HepG2 (cell line): ENCODE results near the gene MARCHF2. TPM values are rescaled to one million over a fixed set of nuclear protein-coding genes. Genes with fewer than 3 reads are reported as not detected.
A peak's percentile ranks its signal among the peaks of the same experiment; 100 is the strongest.

ENCODE experiments used
- CAMTA2 ChIP-seq: sonication (generic); formaldehyde crosslinking; IDR thresholded peaks from 2 replicates; pipeline ENCODE4 v1.4.0; 2020; ENCODE audit warnings: mild to moderate bottlenecking, missing genetic modification reagents, borderline replicate concordance
- GATAD1 ChIP-seq: IDR thresholded peaks from 2 replicates; pipeline ENCODE4 v1.6.1; 2016; ENCODE audit warnings: missing genetic modification reagents, missing compliant biosample characterization
- HDAC1 ChIP-seq: sonication (generic); formaldehyde crosslinking; IDR thresholded peaks from 2 replicates; pipeline ENCODE4 v1.5.1; 2020; ENCODE audit warnings: mild to moderate bottlenecking, missing genetic modification reagents
- HMGXB3 ChIP-seq: sonication (generic); formaldehyde crosslinking; IDR thresholded peaks from 2 replicates; pipeline ENCODE4 v1.4.0; 2020; ENCODE audit warnings: missing genetic modification reagents, borderline replicate concordance
- JUNB ChIP-seq: sonication (generic); formaldehyde crosslinking; IDR thresholded peaks from 2 replicates; pipeline ENCODE4 v1.8.0; 2022; ENCODE audit warnings: missing genetic modification reagents, mild to moderate bottlenecking, borderline replicate concordance
- KLF16 ChIP-seq, 2 experiments: sonication (generic) in 1 of 2; formaldehyde crosslinking in 1 of 2; IDR thresholded peaks; 2 replicates each; pipeline versions ENCODE4 v1.6.1 to v1.8.0; 2016 to 2023; ENCODE audit warnings: missing genetic modification reagents in 2 of 2, missing compliant biosample characterization in 1 of 2
- MTF2 ChIP-seq: sonication (generic); formaldehyde crosslinking; IDR thresholded peaks from 2 replicates; pipeline ENCODE4 v1.5.0; 2020; ENCODE audit warnings: missing genetic modification reagents, borderline replicate concordance
- ZNF331 ChIP-seq: sonication (generic); formaldehyde crosslinking; IDR thresholded peaks from 2 replicates; pipeline ENCODE4 v1.4.0; 2020; ENCODE audit warnings: missing genetic modification reagents
- ZNF570 ChIP-seq: sonication (generic); formaldehyde crosslinking; IDR thresholded peaks from 2 replicates; pipeline ENCODE4 v1.4.0; 2020; ENCODE audit warnings: mild to moderate bottlenecking, missing genetic modification reagents, borderline replicate concordance
- polyA plus RNA-seq, 8 experiments: library from polyadenylated mRNA; depleted of rRNA in 3 of 8; stranded (reverse) in 7 of 8; unstranded in 1 of 8; fragments of >200 nt; fragmentation: Illumina TruSeq in 4 of 8; extraction: Trizol in 4 of 8; gene quantifications; 2 replicates each; pipeline versions ENCODE4 v1.2.1 to v1.2.3, GENCODE V29; 2011 to 2016; ENCODE audit warnings: low read depth in 4 of 8, missing spikeins in 1 of 8, mixed read lengths in 1 of 8; ENCODE audit not compliant: insufficient read depth in 1 of 8
- total RNA-seq, 5 experiments: library from RNA; depleted of rRNA; stranded (reverse); fragments of >200 nt; fragmentation: Illumina TruSeq; extraction: Trizol; gene quantifications; 2 replicates each; pipeline ENCODE4 v1.2.3, GENCODE V29; 2016; ENCODE audit warnings: low read depth in 1 of 5

Gene MARCHF2
- total and polyA plus RNA-seq, 2 of the 13 experiments (the other 11 are each of a cell fraction or from before 2014, with no cell fraction given): 12.7 to 13.0 TPM

DNA sequence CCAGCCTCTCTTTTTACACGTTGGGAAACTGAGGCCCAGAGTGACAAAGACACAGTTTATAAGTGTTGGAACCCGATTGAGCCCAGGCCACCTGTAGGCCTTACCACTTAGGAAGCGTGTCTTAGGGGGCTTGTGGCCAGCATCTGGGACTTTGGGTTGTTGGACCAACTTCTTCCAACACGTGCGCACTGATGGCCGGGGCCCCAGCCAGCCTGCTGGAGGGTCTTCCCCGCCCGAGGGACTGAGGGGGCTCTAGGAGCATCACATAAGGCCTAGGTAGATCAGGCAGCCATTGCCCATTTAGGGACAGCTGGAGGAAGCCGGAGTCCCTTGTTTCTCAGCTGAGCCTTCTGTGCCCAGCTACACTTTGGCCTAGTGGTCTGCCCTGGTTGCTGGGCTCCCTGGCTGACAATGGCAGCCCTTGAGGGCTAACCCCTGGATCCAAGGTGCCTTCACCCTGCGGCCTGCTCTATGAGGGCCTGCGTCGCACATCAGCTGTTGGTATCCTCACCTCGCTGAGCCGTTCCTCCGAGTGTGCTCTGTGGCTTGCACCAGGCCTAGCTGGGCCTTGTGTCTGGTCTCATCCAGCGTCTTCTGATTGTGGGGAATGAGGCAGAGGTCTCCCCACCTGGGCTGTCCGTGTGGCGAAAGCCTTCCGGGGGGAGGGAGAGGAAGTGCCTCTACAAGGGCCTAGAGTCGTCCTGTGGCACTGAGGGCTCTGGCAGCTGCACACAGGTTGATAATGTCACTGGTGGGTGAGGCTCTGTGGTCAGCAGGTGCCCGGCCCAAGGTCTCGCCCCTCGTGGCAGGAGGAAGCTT is 21.7 kb upstream of the MARCHF2 start (continued):
- TF ChIP-seq HMGXB3 (no peak), ZNF331 (CRISPR knock-in tag) (no peak), KLF16 (CRISPR knock-in tag; IDR thresholded peaks at IDR 0.05) (no peak), GATAD1 (CRISPR knock-in tag) (no peak), CAMTA2 (CRISPR knock-in tag) (0 out of 2 replicates have a peak, but pooled peaks have one; percentile 73), JUNB (no peak), HDAC1 (CRISPR knock-in tag) (0 out of 2 replicates have a peak, but pooled peaks have one; percentile 17), MTF2 (CRISPR knock-in tag) (no peak), ZNF570 (no peak)
